Suprapubic skin (tissue), 4 donors: ENCODE data around the gene IL1RAPL2. TPM values are rescaled to one million over a fixed set of nuclear protein-coding genes. Genes with fewer than 3 reads are reported as not detected.
"Not testable (repeated sequence)": the region's sequence is repeated elsewhere in the genome, so short reads cannot be mapped to it uniquely, and the experiment has no call there.

ENCODE experiments used
- DNase-seq, 2 donors: peaks; one replicate each; pipeline ENCODE4 v3.0.0-alpha.2; 2019; ENCODE audit warnings: low spot score in 2 of 2
- H3K27ac ChIP-seq: fragments of 200-600 bp; sonication (generic); one replicate; pipeline ENCODE4 v1.5.1; 2019
- H3K27me3 ChIP-seq: fragments of 200-600 bp; sonication (generic); one replicate; pipeline ENCODE4 v1.5.1; 2019
- H3K36me3 ChIP-seq: fragments of 200-600 bp; sonication (generic); one replicate; pipeline ENCODE4 v1.5.1; 2019
- H3K4me1 ChIP-seq: fragments of 200-600 bp; sonication (generic); one replicate; pipeline ENCODE4 v1.5.1; 2019
- H3K4me3 ChIP-seq: fragments of 200-600 bp; sonication (generic); one replicate; pipeline ENCODE4 v1.5.1; 2019; ENCODE audit warnings: mild to moderate bottlenecking
- H3K9me3 ChIP-seq: fragments of 200-600 bp; sonication (generic); one replicate; pipeline ENCODE4 v1.5.1; 2019
- EP300 ChIP-seq: sonication (generic); formaldehyde crosslinking; IDR thresholded peaks from one replicate; pipeline ENCODE4 v1.6.1; 2017; ENCODE audit warnings: antibody characterized with exemption
- POLR2A ChIP-seq, 2 donors: fragments of 450-650 bp; IDR thresholded peaks; one replicate each; pipeline ENCODE4 v1.6.1; 2017; ENCODE audit warnings: antibody characterized with exemption in 2 of 2, mild to moderate bottlenecking in 2 of 2, moderate library complexity in 2 of 2
- POLR2AphosphoS5 ChIP-seq, 3 donors: sonication (generic); formaldehyde crosslinking; IDR thresholded peaks; one replicate each; pipeline ENCODE4 v1.6.1; 2017; ENCODE audit warnings: antibody characterized with exemption in 3 of 3
- WGBS: methylation state at CpG from one replicate; pipeline ENCODE4 v1.1.5; 2018; 5-methylcytosine and 5-hydroxymethylcytosine counted together
- total RNA-seq, 4 donors: library from RNA; depleted of rRNA; stranded (reverse); fragments of >200 nt; gene quantifications; one replicate each; pipeline ENCODE4 v1.1.0, GENCODE V29; 2016
- TF ChIP-seq, protein P1 (sequence below), 2 donors: fragments of 200-600 bp in 1 of 2; fragments of 450-650 bp in 1 of 2; sonication (generic) in 1 of 2; IDR thresholded peaks; one replicate each; pipeline ENCODE4 v1.5.1; 2016 to 2019; ENCODE audit warnings: antibody characterized with exemption in 2 of 2, mild to moderate bottlenecking in 1 of 2, moderate library complexity in 1 of 2

Gene IL1RAPL2
- total RNA-seq, 4 donors from 2014 or later: 0.21 to 0.42 (median 0.25) TPM; not detected in 1

DNA sequence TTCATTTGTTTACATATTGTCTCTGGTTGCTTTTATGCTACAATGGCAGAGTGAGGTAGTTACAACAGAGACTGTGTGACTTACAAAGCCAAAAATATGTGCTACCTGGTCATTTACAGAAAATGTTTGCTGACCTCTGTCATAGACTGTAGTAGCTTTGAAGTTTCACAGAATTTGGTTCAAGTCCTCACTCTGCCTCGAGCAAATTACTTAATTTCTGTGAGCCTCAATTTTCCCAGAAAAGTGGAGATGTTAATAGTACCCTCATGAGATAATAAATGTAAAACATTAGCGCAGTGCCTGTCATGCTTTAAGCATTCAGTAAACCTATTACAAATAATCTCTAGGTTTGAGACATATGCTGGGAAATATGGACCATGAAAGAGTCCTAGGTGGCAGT, 1237.9 kb downstream of the IL1RAPL2 start:
- TF ChIP-seq EP300 (no peak), POLR2A (IDR thresholded peaks at IDR 0.05) (no peak), POLR2AphosphoS5 (IDR thresholded peaks at IDR 0.05) (no peak)
- TF ChIP-seq, protein P1, sequence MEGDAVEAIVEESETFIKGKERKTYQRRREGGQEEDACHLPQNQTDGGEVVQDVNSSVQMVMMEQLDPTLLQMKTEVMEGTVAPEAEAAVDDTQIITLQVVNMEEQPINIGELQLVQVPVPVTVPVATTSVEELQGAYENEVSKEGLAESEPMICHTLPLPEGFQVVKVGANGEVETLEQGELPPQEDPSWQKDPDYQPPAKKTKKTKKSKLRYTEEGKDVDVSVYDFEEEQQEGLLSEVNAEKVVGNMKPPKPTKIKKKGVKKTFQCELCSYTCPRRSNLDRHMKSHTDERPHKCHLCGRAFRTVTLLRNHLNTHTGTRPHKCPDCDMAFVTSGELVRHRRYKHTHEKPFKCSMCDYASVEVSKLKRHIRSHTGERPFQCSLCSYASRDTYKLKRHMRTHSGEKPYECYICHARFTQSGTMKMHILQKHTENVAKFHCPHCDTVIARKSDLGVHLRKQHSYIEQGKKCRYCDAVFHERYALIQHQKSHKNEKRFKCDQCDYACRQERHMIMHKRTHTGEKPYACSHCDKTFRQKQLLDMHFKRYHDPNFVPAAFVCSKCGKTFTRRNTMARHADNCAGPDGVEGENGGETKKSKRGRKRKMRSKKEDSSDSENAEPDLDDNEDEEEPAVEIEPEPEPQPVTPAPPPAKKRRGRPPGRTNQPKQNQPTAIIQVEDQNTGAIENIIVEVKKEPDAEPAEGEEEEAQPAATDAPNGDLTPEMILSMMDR (IDR thresholded peaks at IDR 0.05): no peak
- H3K4me1 ChIP-seq: no peaks in the 10 kb centered on the region
- no peaks in the 10 kb centered on the region for H3K27me3 ChIP-seq
- DNase-seq: no peak
- H3K27ac ChIP-seq: no peak overlapping the region
- no peaks in the 10 kb centered on the region for H3K9me3 ChIP-seq
- H3K4me3 ChIP-seq: no peak overlapping the region
- H3K36me3 ChIP-seq: no peaks in the 10 kb centered on the region
- 64% methylated on average over 2 of the region's 2 CpGs for WGBS

DNA sequence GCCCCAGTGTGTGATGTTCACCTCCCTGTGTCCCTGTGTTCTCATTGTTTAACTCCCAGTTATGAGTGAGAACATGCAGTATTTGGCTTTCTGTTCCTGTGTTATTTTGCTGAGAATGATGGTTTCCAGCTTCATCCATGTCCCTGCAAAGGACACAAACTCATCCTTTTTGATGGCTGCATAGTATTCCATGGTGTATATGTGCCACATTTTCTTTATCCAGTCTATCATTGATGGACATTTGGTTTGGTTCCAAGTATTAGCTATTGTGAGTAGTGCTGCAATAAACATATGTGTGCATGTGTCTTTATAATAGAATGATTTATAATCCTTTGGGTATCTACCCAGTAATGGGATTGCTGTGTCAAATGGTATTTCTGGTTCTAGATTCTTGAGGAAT, 1239.7 kb downstream of the IL1RAPL2 start:
- DNase-seq, H3K9me3 ChIP-seq: not testable (repeated sequence)

DNA sequence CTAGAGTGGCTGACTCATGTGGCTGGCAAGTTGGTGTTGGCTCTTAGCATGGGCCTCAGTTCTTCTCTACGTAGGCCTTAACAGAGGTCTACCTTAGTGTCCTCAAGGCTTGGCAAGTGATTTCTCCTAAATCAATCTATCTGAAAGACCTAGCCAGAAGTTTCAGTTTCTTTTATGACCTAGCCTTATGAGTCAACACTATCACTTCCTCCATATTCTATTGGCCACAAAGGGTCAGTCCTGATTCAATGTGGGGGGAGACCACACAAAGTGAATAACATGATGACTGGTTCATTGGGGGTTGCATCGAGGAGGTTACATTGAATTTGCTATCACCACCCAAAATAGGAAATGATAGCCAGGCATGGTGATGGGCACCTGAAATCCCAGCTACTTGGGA, 1250.5 kb downstream of the IL1RAPL2 start:
- H3K36me3 ChIP-seq: no peaks in the 10 kb centered on the region
- peaks cover 7% of the 10 kb centered on the region for H3K27me3 ChIP-seq
- H3K4me1 ChIP-seq: no peaks in the 10 kb centered on the region
- H3K9me3 ChIP-seq: no peaks in the 10 kb centered on the region
- no peak for TF ChIP-seq POLR2AphosphoS5 (IDR thresholded peaks at IDR 0.05)
- TF ChIP-seq, protein P1 (IDR thresholded peaks at IDR 0.05): no peak
- TF ChIP-seq EP300: no peak
- TF ChIP-seq POLR2A (IDR thresholded peaks at IDR 0.05): no peak
- DNase-seq: no peak
- H3K27ac ChIP-seq: no peak overlapping the region
- WGBS: 86% methylated on average over 2 of the region's 2 CpGs
- no peak overlapping the region for H3K4me3 ChIP-seq

More for the DNA sequence above, 1239.7 kb downstream of the IL1RAPL2 start:
- H3K27ac ChIP-seq, H3K36me3 ChIP-seq, H3K4me1 ChIP-seq, H3K4me3 ChIP-seq, H3K27me3 ChIP-seq: not testable (repeated sequence)
